ENCODE results near the gene CNNM4.

Gene CNNM4

DNA sequence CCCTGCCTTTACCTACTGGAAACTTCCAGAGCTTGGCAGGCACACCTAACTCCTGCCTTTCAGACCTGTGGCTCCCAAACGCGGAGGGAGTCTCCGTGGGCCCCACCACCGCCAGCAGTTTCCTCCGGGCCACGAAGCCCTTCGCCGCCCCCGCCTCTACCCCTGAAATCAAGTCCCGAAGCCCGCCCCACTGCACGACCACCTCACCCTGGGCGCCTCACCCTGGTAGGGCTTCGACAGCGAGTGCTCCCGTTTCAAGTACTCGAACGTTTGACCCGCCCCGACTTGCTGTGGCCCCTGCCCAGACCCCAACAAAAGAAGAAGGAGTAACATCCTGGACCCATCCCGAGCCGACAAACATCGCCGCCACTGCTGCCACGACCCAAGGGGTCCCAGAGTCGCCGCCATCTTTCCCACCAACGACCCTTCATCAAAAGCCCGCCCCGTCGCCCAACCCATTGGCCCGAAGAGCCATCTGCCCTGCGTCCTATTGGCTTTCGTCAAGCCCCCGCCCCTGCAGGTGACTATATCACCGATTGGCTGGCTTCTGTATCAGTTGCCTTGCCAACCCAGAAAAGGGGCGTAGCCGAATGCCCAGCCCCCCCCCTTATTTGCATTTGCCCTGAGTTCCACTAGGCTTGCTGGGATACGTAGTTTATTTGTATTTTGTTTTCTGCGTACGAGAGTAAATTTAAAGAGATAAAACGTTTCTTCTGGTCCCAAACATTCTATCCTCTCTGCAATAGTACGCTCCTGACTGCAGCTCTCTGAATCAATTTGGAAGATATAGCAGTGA lies 20.9 kb upstream of the CNNM4 start, which contains the start of gene LMAN2L:
Gene LMAN2L, minus strand, starts transcription at position 432 of the 796 bp plus-strand sequence. Its CDS starts 24 bp downstream, at position 408.
- Histone ChIP-seq H3K4me1 (ENCODE audit: insufficient read depth, low read length) (peaks cover 9% of the 10 kb centered on the region), H2AFZ (ENCODE audit: low read depth, low read length) (peak within 1 kb of the TSS; percentile 67), H3K9me3 (ENCODE audit: low read length) (no peaks in the 10 kb centered on the region), H3K4me3 (ENCODE audit: low read length) (peak within 1 kb of the TSS; percentile 75), H3K27me3 (ENCODE audit: insufficient read depth, low read length) (no peaks in the 10 kb centered on the region), H3K36me3 (ENCODE audit: insufficient read depth, low read length) (peaks cover 19% of the 10 kb centered on the region)

DNA sequence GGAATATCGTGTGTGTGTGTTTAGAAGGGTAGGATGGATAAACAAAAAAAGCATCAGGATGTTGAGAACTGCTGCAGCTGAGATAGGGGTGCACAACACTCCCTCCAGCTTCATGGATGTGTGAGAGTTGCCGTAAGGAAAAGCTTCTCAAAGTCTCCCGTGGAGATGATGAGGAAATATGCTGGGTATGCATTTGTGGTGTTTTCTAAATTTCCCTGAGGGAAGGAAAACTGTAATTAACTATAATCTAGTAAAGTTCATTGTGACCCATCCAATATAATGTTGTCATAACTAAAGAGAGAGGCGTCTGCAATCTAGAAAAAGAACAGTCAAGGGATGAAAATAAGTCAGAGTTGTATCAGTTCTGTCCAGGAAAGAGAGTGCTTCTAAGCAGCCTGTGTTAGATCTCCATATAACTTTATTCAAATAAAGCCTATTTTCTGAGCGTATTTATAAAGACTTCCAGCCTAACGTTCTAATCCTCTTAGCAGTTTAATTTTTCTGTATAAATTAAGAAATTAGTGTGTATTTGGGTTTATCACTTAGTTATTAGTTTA lies 13.6 kb upstream of the CNNM4 start:
- H2AFZ ChIP-seq (ENCODE audit: low read depth, low read length): no peak overlapping the region
- no peaks in the 10 kb centered on the region for H3K4me1 ChIP-seq (ENCODE audit: insufficient read depth, low read length)
- H3K27me3 ChIP-seq (ENCODE audit: insufficient read depth, low read length): peaks cover 3% of the 10 kb centered on the region
- H3K36me3 ChIP-seq (ENCODE audit: insufficient read depth, low read length): no peaks in the 10 kb centered on the region
- no peak overlapping the region for H3K4me3 ChIP-seq (ENCODE audit: low read length)
- no peaks in the 10 kb centered on the region for H3K9me3 ChIP-seq (ENCODE audit: low read length)

DNA sequence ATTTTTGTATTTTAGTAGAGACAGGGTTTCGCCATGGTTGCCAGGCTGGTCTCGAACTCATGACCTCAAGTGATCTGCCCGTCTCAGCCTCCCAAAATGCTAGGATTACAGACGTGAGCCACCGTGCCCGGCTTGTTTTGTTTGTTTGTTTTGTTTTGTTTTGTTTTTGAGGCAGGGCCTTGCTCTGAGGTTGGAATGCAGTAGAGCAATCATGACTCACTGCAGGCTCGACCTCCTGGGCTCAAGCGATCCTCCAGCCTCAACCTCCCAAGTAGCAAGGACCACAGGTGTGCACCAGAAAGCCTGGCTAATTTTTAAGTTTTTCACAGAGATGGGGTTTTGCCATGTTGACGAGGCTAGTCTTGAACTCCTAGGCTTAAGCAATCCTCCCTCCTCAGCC lies 8.9 kb upstream of the CNNM4 start:
- H3K27me3 ChIP-seq (ENCODE audit: insufficient read depth, low read length): peaks cover 3% of the 10 kb centered on the region
- no peaks in the 10 kb centered on the region for H3K9me3 ChIP-seq (ENCODE audit: low read length)
- H3K4me1 ChIP-seq (ENCODE audit: insufficient read depth, low read length): no peaks in the 10 kb centered on the region
- no peak overlapping the region for H2AFZ ChIP-seq (ENCODE audit: low read depth, low read length)
- H3K4me3 ChIP-seq (ENCODE audit: low read length): no peak overlapping the region
- H3K36me3 ChIP-seq (ENCODE audit: insufficient read depth, low read length): no peaks in the 10 kb centered on the region

DNA sequence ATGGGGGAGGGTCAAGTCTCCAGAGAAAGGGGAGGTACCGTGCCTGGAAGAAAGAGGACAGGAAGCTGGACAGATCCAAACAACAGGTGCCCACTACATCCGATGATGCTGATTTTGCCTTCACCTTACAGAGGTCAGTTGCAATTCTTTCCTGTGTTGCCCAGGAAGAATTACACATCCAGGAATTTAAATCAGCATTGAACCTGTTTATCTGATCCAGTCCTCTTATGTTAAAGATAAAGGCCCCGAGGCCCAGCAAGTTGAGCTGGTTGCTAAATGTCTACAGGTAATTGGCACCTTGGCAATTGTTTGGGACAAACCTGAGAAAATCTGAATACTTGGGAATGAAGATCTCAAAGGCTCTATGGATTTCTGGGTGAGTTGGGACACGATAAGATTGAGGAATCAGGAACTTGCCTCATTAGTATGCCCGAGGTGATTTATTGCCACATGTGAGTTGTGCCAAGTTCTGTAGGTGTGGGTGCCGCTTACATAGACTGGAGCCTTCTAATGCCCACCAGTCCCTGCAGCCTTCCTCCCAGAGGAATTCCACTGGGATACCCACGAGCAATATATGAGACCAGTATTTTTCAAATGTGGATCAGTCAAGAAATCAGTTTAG lies 6.9 kb upstream of the CNNM4 start:
- no peaks in the 10 kb centered on the region for H3K4me1 ChIP-seq (ENCODE audit: insufficient read depth, low read length)

DNA sequence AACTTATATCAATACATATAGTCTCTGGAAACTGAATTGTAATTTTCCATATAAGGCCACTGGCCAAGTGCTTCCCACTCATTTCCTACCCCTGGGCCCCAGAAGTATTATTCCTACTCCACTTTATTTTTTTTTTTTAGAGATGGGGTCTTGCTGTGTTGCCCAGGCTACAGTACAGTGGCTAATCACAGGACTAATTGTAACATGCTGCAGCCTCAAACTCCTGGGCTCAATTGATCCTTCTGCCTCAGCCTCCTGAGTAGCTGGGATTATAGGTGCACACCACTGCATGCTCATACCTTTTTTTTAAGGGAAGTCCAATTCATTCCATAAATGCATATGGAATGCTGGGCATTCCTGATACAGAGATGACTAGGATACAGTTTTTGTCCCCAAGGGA lies 6.4 kb upstream of the CNNM4 start:
- H3K9me3 ChIP-seq (ENCODE audit: low read length): no peaks in the 10 kb centered on the region
- no peak overlapping the region for H2AFZ ChIP-seq (ENCODE audit: low read depth, low read length)
- H3K27me3 ChIP-seq (ENCODE audit: insufficient read depth, low read length): no peaks in the 10 kb centered on the region
- H3K4me1 ChIP-seq (ENCODE audit: insufficient read depth, low read length): no peaks in the 10 kb centered on the region
- no peaks in the 10 kb centered on the region for H3K36me3 ChIP-seq (ENCODE audit: insufficient read depth, low read length)
- H3K4me3 ChIP-seq (ENCODE audit: low read length): no peak overlapping the region

More for the DNA sequence above, 6.9 kb upstream of the CNNM4 start:
- no peaks in the 10 kb centered on the region for H3K36me3 ChIP-seq (ENCODE audit: insufficient read depth, low read length)
- H3K27me3 ChIP-seq (ENCODE audit: insufficient read depth, low read length): no peaks in the 10 kb centered on the region
- H3K9me3 ChIP-seq (ENCODE audit: low read length): no peaks in the 10 kb centered on the region
- H3K4me3 ChIP-seq (ENCODE audit: low read length): no peak overlapping the region
- no peak overlapping the region for H2AFZ ChIP-seq (ENCODE audit: low read depth, low read length)

DNA sequence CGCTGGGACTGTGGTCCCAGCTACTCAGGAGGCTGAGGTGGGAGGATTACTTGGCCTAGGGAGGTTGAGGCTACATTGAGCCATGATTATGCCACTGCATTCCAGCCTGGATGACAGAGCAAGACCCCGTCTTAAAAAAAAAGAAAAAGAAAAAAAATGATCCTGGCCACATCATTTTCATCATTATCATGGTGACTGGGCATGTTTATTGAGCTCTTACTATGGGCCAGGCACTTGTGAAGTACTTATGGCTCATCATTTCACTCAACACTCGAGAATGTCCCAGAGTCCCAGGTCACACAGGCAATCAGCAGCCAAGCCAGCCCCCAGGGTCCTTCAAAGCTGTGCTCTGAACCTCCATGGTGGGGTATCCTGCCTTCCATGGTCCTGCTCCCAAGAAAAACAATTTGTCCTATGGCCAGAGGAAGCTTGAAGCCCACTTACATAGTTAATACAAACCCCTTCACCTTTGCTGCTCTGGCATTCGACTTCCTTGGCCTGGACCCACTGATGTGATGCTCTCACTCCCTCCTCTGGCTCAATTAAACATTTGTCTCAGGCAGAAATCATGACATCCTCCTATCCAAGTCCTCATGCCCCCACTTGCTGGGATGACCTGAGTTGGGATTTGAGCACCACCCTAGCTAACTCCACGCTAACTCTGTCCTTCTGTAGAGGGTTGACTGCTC lies 3.8 kb upstream of the CNNM4 start:
- Histone ChIP-seq H3K27me3 (ENCODE audit: insufficient read depth, low read length) (no peaks in the 10 kb centered on the region), H3K36me3 (ENCODE audit: insufficient read depth, low read length) (no peaks in the 10 kb centered on the region), H2AFZ (ENCODE audit: low read depth, low read length) (no peak overlapping the region), H3K4me3 (ENCODE audit: low read length) (no peak overlapping the region), H3K4me1 (ENCODE audit: insufficient read depth, low read length) (peaks cover 9% of the 10 kb centered on the region), H3K9me3 (ENCODE audit: low read length) (no peaks in the 10 kb centered on the region)

DNA sequence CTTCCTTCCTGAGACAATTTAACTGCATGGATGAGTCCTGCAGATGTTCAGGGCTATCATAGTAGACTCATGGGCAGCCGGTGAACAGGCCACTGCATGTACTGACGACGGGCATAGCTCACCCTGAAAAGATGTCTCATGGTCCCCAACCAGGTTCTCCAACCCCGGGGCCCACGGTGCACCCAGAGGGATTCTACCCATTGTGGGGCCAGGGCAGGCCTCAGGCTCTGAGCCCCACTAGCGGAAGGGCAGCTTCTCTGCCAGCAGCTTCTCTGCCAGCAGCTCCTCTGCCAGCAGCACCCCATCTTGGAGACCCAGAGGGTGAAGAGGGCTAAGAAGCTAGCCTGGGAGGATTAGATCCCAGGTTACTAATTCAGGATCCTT lies 3.2 kb upstream of the CNNM4 start:
- H3K4me3 ChIP-seq (ENCODE audit: low read length): no peak overlapping the region
- no peaks in the 10 kb centered on the region for H3K9me3 ChIP-seq (ENCODE audit: low read length)
- no peak overlapping the region for H2AFZ ChIP-seq (ENCODE audit: low read depth, low read length)
- H3K27me3 ChIP-seq (ENCODE audit: insufficient read depth, low read length): no peaks in the 10 kb centered on the region
- peaks cover 14% of the 10 kb centered on the region for H3K4me1 ChIP-seq (ENCODE audit: insufficient read depth, low read length)
- H3K36me3 ChIP-seq (ENCODE audit: insufficient read depth, low read length): no peaks in the 10 kb centered on the region

DNA sequence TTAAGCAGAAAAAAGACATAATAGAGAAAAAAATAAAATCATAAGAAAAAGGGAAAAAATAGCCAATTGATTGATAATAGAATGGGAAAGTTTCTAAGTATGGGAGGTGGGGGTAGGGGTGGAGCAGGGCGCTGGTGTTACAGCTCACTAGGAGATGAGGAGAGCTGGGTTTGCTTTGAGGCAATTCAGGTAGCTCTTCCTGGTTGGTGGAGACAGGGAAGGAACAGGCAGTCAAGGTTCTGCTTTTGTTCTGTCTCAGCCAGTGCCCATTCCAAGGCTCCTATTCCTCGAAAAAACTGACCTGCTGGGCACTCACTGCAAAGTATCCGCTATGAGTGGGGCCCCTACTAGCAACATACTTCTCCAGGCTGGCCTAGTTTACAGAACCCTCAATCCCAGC lies 1.7 kb upstream of the CNNM4 start:
- peaks cover 26% of the 10 kb centered on the region for H3K4me1 ChIP-seq (ENCODE audit: insufficient read depth, low read length)
- no peaks in the 10 kb centered on the region for H3K9me3 ChIP-seq (ENCODE audit: low read length)
- no peak overlapping the region for H3K4me3 ChIP-seq (ENCODE audit: low read length)
- no peaks in the 10 kb centered on the region for H3K27me3 ChIP-seq (ENCODE audit: insufficient read depth, low read length)
- no peaks in the 10 kb centered on the region for H3K36me3 ChIP-seq (ENCODE audit: insufficient read depth, low read length)
- H2AFZ ChIP-seq (ENCODE audit: low read depth, low read length): no peak overlapping the region

DNA sequence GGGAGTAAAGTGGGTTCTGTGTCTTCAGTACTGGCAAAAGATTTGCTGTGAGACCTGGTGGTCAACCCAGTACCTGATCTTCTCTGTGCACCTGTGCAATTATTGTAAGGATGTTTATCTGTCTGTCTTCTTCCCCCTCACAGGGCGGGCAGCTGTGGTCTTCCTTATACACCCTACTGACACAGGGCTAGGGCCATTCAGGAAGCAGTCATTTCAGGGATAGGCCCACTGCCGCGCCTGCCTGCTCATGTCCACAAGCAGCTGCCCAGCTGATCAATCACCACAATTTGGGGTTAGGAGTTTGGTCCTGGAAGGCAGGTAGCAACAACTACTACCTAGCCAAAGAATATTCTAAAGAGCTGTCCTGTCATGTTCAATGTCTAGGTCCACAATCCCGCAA lies 1.2 kb upstream of the CNNM4 start:
- H2AFZ ChIP-seq (ENCODE audit: low read depth, low read length): no peak overlapping the region
- H3K4me1 ChIP-seq (ENCODE audit: insufficient read depth, low read length): peaks cover 26% of the 10 kb centered on the region
- H3K9me3 ChIP-seq (ENCODE audit: low read length): no peaks in the 10 kb centered on the region
- no peaks in the 10 kb centered on the region for H3K36me3 ChIP-seq (ENCODE audit: insufficient read depth, low read length)
- no peak overlapping the region for H3K4me3 ChIP-seq (ENCODE audit: low read length)
- H3K27me3 ChIP-seq (ENCODE audit: insufficient read depth, low read length): no peaks in the 10 kb centered on the region

DNA sequence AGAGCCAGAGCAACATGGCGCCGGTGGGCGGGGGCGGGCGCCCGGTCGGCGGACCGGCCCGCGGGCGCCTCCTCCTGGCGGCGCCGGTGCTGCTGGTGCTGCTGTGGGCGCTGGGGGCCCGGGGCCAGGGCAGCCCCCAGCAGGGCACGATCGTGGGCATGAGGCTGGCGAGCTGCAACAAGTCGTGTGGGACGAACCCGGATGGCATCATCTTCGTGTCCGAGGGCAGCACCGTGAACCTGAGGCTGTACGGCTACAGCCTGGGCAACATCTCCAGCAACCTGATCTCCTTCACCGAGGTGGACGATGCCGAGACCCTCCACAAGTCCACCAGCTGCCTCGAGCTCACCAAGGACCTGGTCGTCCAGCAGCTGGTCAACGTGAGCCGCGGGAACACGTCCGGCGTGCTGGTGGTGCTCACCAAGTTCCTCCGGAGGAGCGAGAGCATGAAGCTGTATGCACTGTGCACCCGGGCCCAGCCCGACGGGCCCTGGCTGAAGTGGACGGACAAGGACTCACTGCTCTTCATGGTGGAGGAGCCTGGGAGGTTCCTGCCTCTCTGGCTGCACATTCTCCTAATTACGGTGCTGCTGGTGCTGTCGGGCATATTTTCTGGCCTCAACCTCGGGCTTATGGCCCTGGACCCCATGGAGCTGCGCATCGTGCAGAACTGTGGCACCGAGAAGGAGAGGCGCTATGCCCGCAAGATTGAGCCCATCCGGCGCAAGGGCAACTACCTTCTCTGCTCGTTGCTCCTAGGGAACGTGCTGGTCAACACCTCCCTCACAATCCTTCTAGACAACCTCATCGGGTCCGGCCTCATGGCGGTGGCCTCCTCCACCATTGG lies 507 bp downstream of the CNNM4 start:
- Histone ChIP-seq H3K4me3 (ENCODE audit: low read length) (peak overlapping the region; percentile 53), H3K27me3 (ENCODE audit: insufficient read depth, low read length) (no peaks in the 10 kb centered on the region), H3K36me3 (ENCODE audit: insufficient read depth, low read length) (no peaks in the 10 kb centered on the region), H3K4me1 (ENCODE audit: insufficient read depth, low read length) (peaks cover 26% of the 10 kb centered on the region), H3K9me3 (ENCODE audit: low read length) (no peaks in the 10 kb centered on the region), H2AFZ (ENCODE audit: low read depth, low read length) (peak overlapping the region; percentile 4)

DNA sequence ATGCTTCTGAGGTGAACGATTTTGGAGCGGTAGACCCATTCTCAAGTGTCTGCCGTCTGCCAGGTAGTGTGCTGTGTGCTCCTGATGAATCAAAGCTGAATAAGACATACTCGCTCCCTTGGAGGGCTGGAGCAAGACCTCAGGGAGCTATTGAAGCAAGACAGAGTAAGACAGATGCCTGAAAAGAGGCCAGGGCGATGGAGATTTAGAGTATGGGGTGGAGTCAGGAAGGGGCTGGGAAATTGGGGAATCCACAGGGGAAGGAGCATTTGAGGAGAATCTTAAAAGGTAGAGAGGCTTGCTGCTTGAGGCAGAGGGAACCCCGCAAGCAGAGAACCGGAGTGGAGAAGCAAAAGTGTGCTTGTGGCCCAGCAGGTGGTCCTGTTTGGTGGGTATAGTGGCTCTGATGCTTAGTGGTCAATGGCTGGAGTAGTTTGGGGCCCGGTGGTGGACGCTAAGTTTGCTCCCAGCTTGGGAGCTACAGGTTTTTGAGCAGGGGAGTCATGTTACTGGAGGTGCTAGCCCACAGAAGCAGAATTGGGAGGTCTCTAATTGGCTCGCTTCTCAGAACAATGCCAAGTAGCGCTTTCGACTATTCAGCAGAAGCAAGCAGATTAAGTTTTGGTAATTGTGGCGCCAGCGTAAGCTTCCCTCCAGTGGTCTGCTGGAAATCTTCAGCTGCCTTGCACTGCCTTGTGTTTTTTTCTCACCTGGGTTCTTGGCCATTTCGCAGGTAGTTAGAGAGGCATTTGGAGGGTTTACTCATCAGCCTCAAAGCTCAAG lies 2.0 kb downstream of the CNNM4 start:
- H3K27me3 ChIP-seq (ENCODE audit: insufficient read depth, low read length): no peaks in the 10 kb centered on the region
- H3K36me3 ChIP-seq (ENCODE audit: insufficient read depth, low read length): no peaks in the 10 kb centered on the region
- H3K4me1 ChIP-seq (ENCODE audit: insufficient read depth, low read length): peaks cover 26% of the 10 kb centered on the region
- H3K4me3 ChIP-seq (ENCODE audit: low read length): peak overlapping the region; percentile 31
- no peaks in the 10 kb centered on the region for H3K9me3 ChIP-seq (ENCODE audit: low read length)
- H2AFZ ChIP-seq (ENCODE audit: low read depth, low read length): no peak overlapping the region

Measured in neuron (in vitro differentiated cells).